ENCODE measurements around the gene MIF. TPM values are rescaled to one million over a fixed set of nuclear protein-coding genes. Genes with fewer than 3 reads are reported as not detected.
"Not testable (repeated sequence)": the region's sequence is repeated elsewhere in the genome, so short reads cannot be mapped to it uniquely, and the experiment has no call there.

MIF gene
- total RNA-seq, 2 experiments from 2014 or later, result 716 to 730 TPM

DNA sequence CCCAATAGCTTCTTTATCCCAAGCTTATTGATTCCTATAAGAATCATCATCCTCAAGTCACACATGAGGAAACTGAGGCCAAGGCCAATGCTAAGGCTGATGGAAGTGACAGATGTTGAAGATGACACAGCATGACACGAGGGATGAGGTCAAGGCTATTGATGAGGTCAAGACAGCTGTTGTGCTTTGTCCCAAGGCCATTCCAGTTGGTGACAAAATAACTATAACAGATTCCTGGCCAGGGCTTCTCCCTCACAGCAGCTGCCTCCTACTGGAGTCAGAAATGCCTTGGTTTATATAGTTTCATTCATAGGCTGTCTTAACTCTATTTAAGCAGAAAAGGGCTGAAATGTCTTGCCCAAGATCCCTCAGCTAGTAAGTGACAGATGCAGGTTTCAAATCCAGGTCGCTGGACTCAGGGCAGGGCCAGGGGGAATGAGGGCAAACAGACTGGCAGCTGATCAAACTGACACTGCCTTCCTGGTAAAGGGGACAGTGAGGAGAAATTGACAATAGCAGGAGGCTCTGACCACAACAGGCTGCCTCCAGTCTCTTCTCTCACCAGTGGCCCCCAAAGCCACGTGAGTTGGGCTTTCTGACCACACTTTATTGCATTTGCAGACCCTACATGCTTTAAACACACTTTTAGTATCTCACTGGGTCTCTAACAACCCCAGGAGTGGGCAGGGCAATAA is 16.5 kb downstream of the MIF start:
- Mint-ChIP-seq H3K9me3 (no peaks in the 10 kb centered on the region), H3K36me3 (ENCODE audit: low read depth) (no peaks in the 10 kb centered on the region), H3K27ac (no peak overlapping the region), H3K4me3 (no peak overlapping the region), H3K4me1 (peaks cover 32% of the 10 kb centered on the region), H3K27me3 (no peaks in the 10 kb centered on the region)
- ChIA-PET CTCF (interaction anchor here (0.6 to 2.9 kb wide), 4 partner anchors 10 to 427 kb away, joined by 3 to 24 read pairs (median 5); partner anchors contain the start of gene MIF), POLR2A (no interaction called here)
- DNase-seq, result no peak

DNA sequence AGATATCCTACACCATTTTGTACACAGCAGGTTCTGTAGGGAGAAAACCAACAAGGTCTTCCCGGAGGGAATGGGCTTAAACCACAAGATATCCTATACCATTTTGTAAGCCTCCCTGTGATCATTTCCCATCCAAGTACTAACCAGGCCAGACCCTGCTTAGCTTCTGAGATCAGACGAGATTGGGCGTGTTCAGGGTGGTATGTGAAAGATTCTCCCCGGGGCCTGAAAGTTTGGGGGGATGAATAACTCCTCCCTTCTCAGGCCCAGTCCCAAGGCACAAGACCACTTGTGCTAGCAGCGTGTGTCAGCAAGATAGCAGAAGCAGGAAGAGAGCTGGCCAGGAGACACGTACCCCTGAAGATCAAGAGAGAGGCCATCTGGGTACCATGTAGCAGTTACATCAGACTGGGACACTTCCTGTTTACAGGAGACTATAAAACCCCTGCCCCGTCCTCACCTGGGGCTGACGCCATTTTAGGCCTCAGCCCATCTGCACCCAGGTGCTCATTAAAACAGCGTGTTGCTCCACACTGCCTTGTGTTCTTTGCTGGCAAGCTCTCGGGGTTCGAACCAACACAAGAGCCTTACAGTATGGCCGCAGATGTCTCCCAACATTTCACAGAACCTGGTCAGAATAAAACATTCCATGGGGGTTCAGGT is 17.3 kb downstream of the MIF start:
- ChIA-PET CTCF (interaction anchor here (0.6 to 2.9 kb wide), 4 partner anchors 11 to 428 kb away, joined by 3 to 24 read pairs (median 5); partner anchors contain the start of gene MIF), POLR2A (no interaction called here)
- H3K9me3 Mint-ChIP-seq, result no peaks in the 10 kb centered on the region
- DNase-seq, result no peak
- H3K27ac Mint-ChIP-seq, result no peak overlapping the region
- H3K27me3 Mint-ChIP-seq, result no peaks in the 10 kb centered on the region
- H3K36me3 Mint-ChIP-seq (ENCODE audit: low read depth), result no peaks in the 10 kb centered on the region
- H3K4me3 Mint-ChIP-seq, result no peak overlapping the region
- H3K4me1 Mint-ChIP-seq, result peaks cover 32% of the 10 kb centered on the region

DNA sequence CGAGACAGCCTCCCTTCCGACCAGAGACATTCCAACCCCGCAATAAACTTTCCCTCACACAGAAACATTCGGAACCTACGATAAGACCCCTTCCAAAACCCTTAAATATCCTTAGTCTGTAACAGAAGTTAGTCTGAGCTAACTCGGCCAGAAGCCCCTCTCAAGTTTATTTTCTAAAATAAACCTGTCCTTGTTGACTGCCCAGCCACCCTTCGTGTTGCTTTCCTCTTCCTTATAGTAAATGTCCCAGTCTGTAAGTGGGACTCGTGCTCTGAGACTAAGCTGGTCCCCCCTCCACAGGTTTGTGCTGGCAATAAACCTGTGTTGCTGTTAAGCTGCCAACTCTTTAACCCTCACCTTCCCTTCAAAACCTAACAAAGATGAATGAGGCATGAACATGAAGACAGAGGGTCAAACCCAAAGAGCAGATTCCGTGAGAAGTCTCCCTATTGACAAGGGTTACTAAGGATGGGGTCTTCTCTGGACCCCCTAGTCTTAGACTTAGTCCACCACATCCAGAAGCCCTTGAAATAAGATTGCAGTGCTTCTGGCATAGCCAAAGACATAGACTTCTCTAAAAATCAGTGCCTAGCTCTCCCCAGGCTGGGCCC is 18.2 kb downstream of the MIF start:
- Mint-ChIP-seq H3K27ac (no peak overlapping the region), H3K27me3 (no peaks in the 10 kb centered on the region), H3K9me3 (no peaks in the 10 kb centered on the region), H3K4me3 (no peak overlapping the region), H3K36me3 (ENCODE audit: low read depth) (no peaks in the 10 kb centered on the region), H3K4me1 (peaks cover 32% of the 10 kb centered on the region)
- DNase-seq, result no peak
- POLR2A ChIA-PET, result interaction anchor here (1.5 kb wide), 1 partner anchor 13 kb away, joined by 4 read pairs; no protein-coding TSS in a partner anchor
- CTCF ChIA-PET, result interaction anchor here (1.6 to 2.4 kb wide), 2 partner anchors 10 to 18 kb away, joined by 8 to 18 read pairs; partner anchors contain the start of gene MIF

DNA sequence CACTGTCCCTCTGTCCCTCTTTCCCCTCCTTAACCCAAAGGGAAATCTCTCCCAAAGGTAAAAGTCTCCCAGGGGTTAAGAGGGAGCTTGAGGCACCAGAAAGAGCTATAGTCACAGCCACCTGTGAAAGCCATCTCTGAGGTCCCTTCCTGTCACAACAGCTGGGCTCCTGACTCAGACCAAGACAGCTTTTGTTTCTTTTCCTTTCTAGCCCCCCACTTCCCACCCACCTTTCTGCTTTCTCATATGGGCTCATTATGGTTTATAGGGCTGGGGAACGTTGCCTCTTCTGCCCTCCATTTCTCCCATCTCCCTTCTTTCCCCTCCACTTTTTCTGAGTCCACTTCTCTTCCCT is 19.1 kb downstream of the MIF start:
- H3K4me3 Mint-ChIP-seq, result peak overlapping the region; percentile 81
- H3K27me3 Mint-ChIP-seq, result no peaks in the 10 kb centered on the region
- DNase-seq, result no peak
- POLR2A ChIA-PET, result interaction anchor here (0.6 to 1.5 kb wide), 4 partner anchors 14 to 98 kb away, joined by 3 to 8 read pairs (median 4); partner anchors contain the start of genes CABIN1, MIF and SLC2A11
- no peaks in the 10 kb centered on the region for H3K9me3 Mint-ChIP-seq
- CTCF ChIA-PET, result interaction anchor here (0.6 to 2.4 kb wide), 4 partner anchors 8 to 769 kb away, joined by 3 to 18 read pairs (median 6); partner anchors contain the start of gene MIF
- H3K27ac Mint-ChIP-seq, result peak overlapping the region; percentile 94
- peaks cover 32% of the 10 kb centered on the region for H3K4me1 Mint-ChIP-seq
- H3K36me3 Mint-ChIP-seq (ENCODE audit: low read depth), result no peaks in the 10 kb centered on the region

DNA sequence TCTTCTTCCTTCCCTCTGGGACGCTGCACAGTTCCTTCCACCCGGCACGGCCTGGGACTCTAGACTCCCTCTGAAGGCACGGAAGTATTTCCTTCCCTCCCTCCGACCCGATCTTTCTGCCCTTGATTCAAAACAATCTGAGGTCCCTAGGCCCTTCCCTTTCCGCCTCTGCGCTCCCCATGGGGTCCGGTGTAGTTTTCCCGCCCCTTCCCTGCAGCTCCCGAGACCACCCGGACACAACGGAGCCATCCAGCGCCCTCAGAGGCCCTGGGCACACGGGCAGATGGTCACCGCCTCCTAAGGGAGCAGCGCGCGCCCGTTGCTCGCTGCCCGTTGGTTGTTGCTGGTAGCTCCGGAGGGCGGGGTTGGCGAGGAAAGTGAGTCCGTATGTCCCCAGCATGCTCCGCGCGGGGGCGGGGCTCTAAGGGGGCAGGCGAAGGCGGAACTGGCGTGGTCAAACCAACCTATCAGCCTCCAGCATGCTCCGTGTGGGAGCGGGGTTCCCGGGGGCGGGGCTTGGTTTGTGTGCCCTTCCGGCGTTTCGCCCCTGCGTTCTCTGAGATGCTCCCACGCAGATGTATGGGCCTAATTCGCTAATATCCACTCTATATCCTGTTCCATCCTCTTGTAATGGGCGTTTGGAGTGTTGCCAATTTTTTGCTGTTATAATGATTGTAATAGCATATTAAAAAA is 19.6 kb downstream of the MIF start:
- Mint-ChIP-seq H3K4me3 (peak overlapping the region; percentile 81), H3K27me3 (no peaks in the 10 kb centered on the region), H3K36me3 (ENCODE audit: low read depth) (no peaks in the 10 kb centered on the region), H3K9me3 (no peaks in the 10 kb centered on the region), H3K27ac (peak overlapping the region; percentile 94), H3K4me1 (peaks cover 32% of the 10 kb centered on the region)
- ChIA-PET POLR2A (interaction anchor here (0.6 to 1.5 kb wide), 6 partner anchors 15 to 569 kb away, joined by 3 to 8 read pairs (median 4); partner anchors contain the start of genes CABIN1, MIF and SLC2A11), CTCF (interaction anchor here (0.7 to 2.4 kb wide), 4 partner anchors 9 to 1705 kb away, joined by 3 to 18 read pairs (median 6); partner anchors contain the start of gene MIF)
- DNase-seq, result peak; percentile 100

DNA sequence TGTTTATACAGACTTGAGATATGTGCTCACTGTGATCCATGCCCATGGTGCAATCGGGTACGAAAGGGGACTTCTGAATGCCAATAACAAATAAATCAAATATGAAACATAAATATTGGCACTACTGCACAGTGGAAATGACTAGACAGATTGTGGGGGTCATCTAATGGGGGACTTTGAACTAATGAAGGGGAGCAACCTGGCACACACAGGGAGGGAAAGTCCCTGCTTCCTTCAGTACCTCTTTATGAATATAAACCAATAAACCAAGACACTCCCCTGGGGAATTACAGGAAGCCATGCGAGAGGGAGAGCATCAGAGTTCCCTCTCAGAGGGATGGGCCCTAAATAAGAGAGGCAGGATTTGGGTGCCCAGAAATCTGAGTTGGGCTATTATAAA is 21.1 kb downstream of the MIF start:
- peaks cover 3% of the 10 kb centered on the region for H3K36me3 Mint-ChIP-seq (ENCODE audit: low read depth)
- CTCF ChIA-PET, result no interaction called here
- peaks cover 32% of the 10 kb centered on the region for H3K4me1 Mint-ChIP-seq

DNA sequence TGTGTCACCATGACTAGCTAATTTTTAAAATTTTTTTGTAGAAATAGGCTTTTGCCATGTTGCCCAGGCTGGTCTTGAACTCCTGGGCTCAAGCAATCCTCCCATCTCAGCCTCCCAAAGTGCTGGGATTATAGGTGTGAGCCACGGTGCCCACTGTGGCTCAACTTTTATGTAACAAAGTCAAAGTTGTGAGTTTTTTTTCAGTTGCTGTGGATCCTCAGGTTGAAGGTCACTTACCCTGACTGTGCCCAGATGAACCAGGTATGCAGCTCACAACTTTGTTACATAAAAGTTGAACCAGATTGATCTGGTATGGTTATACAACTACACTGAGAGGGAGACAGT is 26.1 kb downstream of the MIF start:
- Mint-ChIP-seq H3K4me1 (peaks cover 10% of the 10 kb centered on the region), H3K36me3 (ENCODE audit: low read depth) (peaks cover 20% of the 10 kb centered on the region)
- POLR2A ChIA-PET, H3K4me3 Mint-ChIP-seq, DNase-seq, H3K9me3 Mint-ChIP-seq, H3K27me3 Mint-ChIP-seq, H3K27ac Mint-ChIP-seq: not testable (repeated sequence)
- CTCF ChIA-PET, result interaction anchor here (2.4 kb wide), 1 partner anchor 26 kb away, joined by 9 read pairs; the partner anchor contains the start of gene MIF

More for the DNA sequence above, 21.1 kb downstream of the MIF start:
- Mint-ChIP-seq H3K4me3 (no peak overlapping the region), H3K27ac (peak overlapping the region; percentile 94), H3K27me3 (no peaks in the 10 kb centered on the region), H3K9me3 (no peaks in the 10 kb centered on the region)
- POLR2A ChIA-PET, result no interaction called here
- DNase-seq, result no peak

GRCh38 chr22:23921586-23922201 is 27.5 kb downstream of the MIF start:
- CTCF ChIA-PET, result interaction anchor here (0.6 to 2.4 kb wide), 3 partner anchors 8 to 307 kb away, joined by 3 to 9 read pairs (median 4); partner anchors contain the start of gene MIF
- Mint-ChIP-seq H3K27ac (peak overlapping the region; percentile 25), H3K36me3 (ENCODE audit: low read depth) (peaks cover 31% of the 10 kb centered on the region), H3K9me3 (peaks cover 16% of the 10 kb centered on the region)
- H3K4me1 Mint-ChIP-seq, POLR2A ChIA-PET, H3K4me3 Mint-ChIP-seq, DNase-seq, H3K27me3 Mint-ChIP-seq: not testable (repeated sequence)

DNA sequence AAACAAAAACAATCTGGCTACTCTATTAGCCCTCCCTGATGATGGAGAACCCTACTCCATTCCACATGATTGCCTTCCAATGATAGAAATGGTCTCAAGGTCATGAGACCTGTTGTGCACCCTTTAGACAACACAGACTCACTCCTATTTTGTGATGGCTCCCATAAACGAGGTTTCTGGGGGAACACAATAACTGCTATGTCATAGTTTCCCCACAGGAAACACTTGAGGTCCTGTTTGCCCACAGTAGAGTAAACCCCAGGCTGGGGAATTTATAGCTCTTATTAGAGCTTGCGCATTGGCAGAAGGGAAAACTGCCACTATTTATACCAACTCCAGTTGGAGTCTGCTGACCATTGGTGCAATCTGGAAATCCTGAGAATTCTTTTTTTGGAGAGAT is 28.7 kb downstream of the MIF start:
- H3K4me3 Mint-ChIP-seq, result no peak overlapping the region
- peaks cover 8% of the 10 kb centered on the region for H3K4me1 Mint-ChIP-seq
- no peaks in the 10 kb centered on the region for H3K27me3 Mint-ChIP-seq
- H3K27ac Mint-ChIP-seq, result no peak overlapping the region
- ChIA-PET CTCF (no interaction called here), POLR2A (no interaction called here)
- H3K9me3 Mint-ChIP-seq, result peaks cover 21% of the 10 kb centered on the region
- no peak for DNase-seq
- peaks cover 42% of the 10 kb centered on the region for H3K36me3 Mint-ChIP-seq (ENCODE audit: low read depth)

DNA sequence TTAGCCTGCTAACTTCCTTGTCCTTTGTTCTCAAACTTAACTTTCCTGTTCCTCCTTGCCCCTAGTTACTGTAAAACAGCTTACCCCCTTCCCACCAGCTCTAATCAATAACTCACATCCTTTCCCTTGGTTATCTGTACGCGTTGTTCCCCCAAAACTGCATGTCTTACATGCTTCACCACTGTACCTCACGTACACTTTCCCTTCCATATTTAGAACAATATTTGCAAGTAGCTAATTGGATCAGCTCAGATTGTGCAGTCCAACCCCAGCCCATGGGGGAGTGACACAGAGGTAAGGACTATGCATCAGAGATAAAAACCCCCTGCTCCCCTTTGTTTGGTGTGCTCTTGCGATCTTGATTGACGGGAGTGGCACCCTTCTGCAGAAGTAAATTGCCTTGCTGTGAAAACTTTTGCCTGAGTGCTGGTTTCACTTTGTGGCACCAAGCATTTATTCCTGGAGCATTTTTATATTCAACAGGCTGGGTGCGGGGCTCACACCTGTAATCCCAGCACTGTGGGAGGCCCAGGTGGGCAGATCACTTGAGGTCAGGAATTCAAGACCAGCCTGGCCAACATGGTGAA is 30.9 kb downstream of the MIF start:
- Mint-ChIP-seq H3K27me3 (no peaks in the 10 kb centered on the region), H3K9me3 (peaks cover 21% of the 10 kb centered on the region), H3K27ac (no peak overlapping the region), H3K4me3 (no peak overlapping the region), H3K4me1 (peaks cover 8% of the 10 kb centered on the region), H3K36me3 (ENCODE audit: low read depth) (peaks cover 50% of the 10 kb centered on the region)
- POLR2A ChIA-PET, result no interaction called here
- CTCF ChIA-PET, result interaction anchor here (0.7 kb wide), 1 partner anchor 56 kb away, joined by 3 read pairs; no protein-coding TSS in a partner anchor
- no peak for DNase-seq

GRCh38 chr22:23926561-23926960 is 32.4 kb downstream of the MIF start:
- Mint-ChIP-seq H3K9me3 (peaks cover 25% of the 10 kb centered on the region), H3K4me1 (peaks cover 8% of the 10 kb centered on the region), H3K27me3 (no peaks in the 10 kb centered on the region), H3K4me3 (no peak overlapping the region), H3K36me3 (ENCODE audit: low read depth) (peaks cover 55% of the 10 kb centered on the region), H3K27ac (no peak overlapping the region)
- ChIA-PET POLR2A (no interaction called here), CTCF (interaction anchor here (1.2 kb wide), 1 partner anchor 45 kb away, joined by 3 read pairs; no protein-coding TSS in a partner anchor)
- no peak for DNase-seq

Data from activated CD4-positive, alpha-beta T cell treated with anti-CD3 and anti-CD28 coated beads, Interleukin-2, amount 10 ng/mL, durations not matched to agents 7 days and 5 days (primary cell).